Measurements from ENCODE around the gene RPS6KA5. TPM values are rescaled to one million over a fixed set of nuclear protein-coding genes. Genes with fewer than 3 reads are reported as not detected.

RPS6KA5 gene
- total and polyA plus RNA-seq, 2 donors (not counting 1 experiment from before 2014, with no cell fraction given) = 6.0 to 34.6 TPM

- H3K27ac Mint-ChIP-seq = no peak overlapping the region
Measured at GRCh38 chr14:90805084-90805391, 255.4 kb downstream of the RPS6KA5 start.

More at GRCh38 chr14:90805084-90805391, 255.4 kb downstream of the RPS6KA5 start:
- Histone ChIP-seq H3K9me3 (ENCODE audit: control extremely low read depth in 1 of 3, control insufficient read depth in 2 of 3, insufficient read depth in 1 of 3, low read length in 2 of 3) (no peaks in the 10 kb centered on the region), H3K4me1 (ENCODE audit: control insufficient read depth in 2 of 2, insufficient read depth in 2 of 2, low read length in 2 of 2) (peaks cover 0 to 2% of the 10 kb centered on the region in 2 donors), H3K79me2 (ENCODE audit: control insufficient read depth, insufficient read depth, low read length) (no peaks in the 10 kb centered on the region), H4K20me1 (ENCODE audit: control insufficient read depth, insufficient read depth, low read length, poor library complexity, severe bottlenecking) (no peaks in the 10 kb centered on the region), H3K27ac (ENCODE audit: low read length in 2 of 2) (no peak overlapping the region), H3K27me3 (replicated peaks in 1 of 4; ENCODE audit: control extremely low read depth in 1 of 4, control insufficient read depth in 3 of 4, insufficient read depth in 4 of 4, low read length in 3 of 4) (no peaks in the 10 kb centered on the region), H3K9ac (ENCODE audit: low read length) (no peak overlapping the region), H3K4me2 (replicated peaks; ENCODE audit: low read depth, low read length, poor library complexity, severe bottlenecking) (no peak overlapping the region), H3K4me3 (ENCODE audit: control extremely low read depth in 1 of 5, extremely low read depth in 1 of 5, insufficient read depth in 1 of 5, low read depth in 2 of 5, low read length in 4 of 5) (no peak overlapping the region), H3K36me3 (replicated peaks in 1 of 2; ENCODE audit: control extremely low read depth in 1 of 2, control insufficient read depth in 1 of 2, extremely low read depth in 1 of 2, insufficient read depth in 2 of 2, low read length in 1 of 2) (no peaks in the 10 kb centered on the region), H2AFZ (ENCODE audit: insufficient read depth, low read depth, low read length, poor library complexity, severe bottlenecking) (no peak overlapping the region)
- intact Hi-C loops (cut with micrococcal nuclease) = no loop called here
- Mint-ChIP-seq H3K9me3 (ENCODE audit: insufficient read depth) (no peaks in the 10 kb centered on the region), H3K4me1 (no peaks in the 10 kb centered on the region), H3K4me3 (no peak overlapping the region), H3K27me3 (peaks cover 6% of the 10 kb centered on the region)
- CTCF ChIA-PET = no interaction called here
- 97% methylated on average over 13 of the region's 13 CpGs for WGBS (ENCODE audit: insufficient coverage)
- DNase-seq (no peak), ATAC-seq (ENCODE audit: low read depth) (no peak)
- POLR2A ChIA-PET = no interaction called here
- TF ChIP-seq CTCF (IDR thresholded peaks at IDR 0.05) = no peak
- no peak for TF ChIP-seq EZH2 (IDR thresholded peaks at IDR 0.05; ENCODE audit: borderline replicate concordance, insufficient read depth, low read depth, low read length, poor library complexity, severe bottlenecking)
